H9 (cell line): ENCODE data around the gene RBM33. TPM values are rescaled to one million over a fixed set of nuclear protein-coding genes. Genes with fewer than 3 reads are reported as not detected.

ENCODE experiments used
- DNase-seq: peaks from one replicate; pipeline ENCODE4 v3.0.0-alpha.2; 2017
- H2AFZ ChIP-seq: one replicate; pipeline ENCODE4 v1.6.1; 2013; ENCODE audit warnings: mild to moderate bottlenecking, low read length, control low read depth, moderate library complexity
- H2AK5ac ChIP-seq: 2 replicates; pipeline ENCODE4 v1.6.1; 2013; ENCODE audit warnings: low read length, control low read depth, mixed read lengths; ENCODE audit not compliant: insufficient read length
- H2BK120ac ChIP-seq: one replicate; pipeline ENCODE4 v1.6.1; 2013; ENCODE audit warnings: low read depth, mild to moderate bottlenecking, low read length, control low read depth, inconsistent platforms; ENCODE audit not compliant: poor library complexity, severe bottlenecking
- H2BK12ac ChIP-seq: 2 replicates; pipeline ENCODE4 v1.6.1; 2013; ENCODE audit warnings: low read length, control low read depth, mixed read lengths, low read depth; ENCODE audit not compliant: insufficient read length
- H2BK15ac ChIP-seq: 2 replicates; pipeline ENCODE4 v1.6.1; 2013; ENCODE audit warnings: low read depth, low read length, control low read depth
- H2BK20ac ChIP-seq: one replicate; pipeline ENCODE4 v1.6.1; 2013; ENCODE audit warnings: low read depth, mild to moderate bottlenecking, low read length, control low read depth, inconsistent platforms; ENCODE audit not compliant: poor library complexity, severe bottlenecking
- H2BK5ac ChIP-seq: 2 replicates; pipeline ENCODE4 v1.6.1; 2013; ENCODE audit warnings: low read length, control low read depth, mixed read lengths; ENCODE audit not compliant: insufficient read length
- H3K14ac ChIP-seq: 2 replicates; pipeline ENCODE4 v1.6.1; 2013; ENCODE audit warnings: low read length, control low read depth; ENCODE audit not compliant: insufficient read depth
- H3K18ac ChIP-seq: 2 replicates; pipeline ENCODE4 v1.6.1; 2013; ENCODE audit warnings: low read depth, mild to moderate bottlenecking, mixed read lengths, low read length, control low read depth; ENCODE audit not compliant: insufficient read length
- H3K23ac ChIP-seq: 2 replicates; pipeline ENCODE4 v1.6.1; 2013; ENCODE audit warnings: low read length, control low read depth, mixed read lengths, low read depth; ENCODE audit not compliant: insufficient read length
- H3K23me2 ChIP-seq: 2 replicates; pipeline ENCODE4 v1.6.1; 2013; ENCODE audit warnings: low read depth, mild to moderate bottlenecking, mixed read lengths, low read length, control low read depth; ENCODE audit not compliant: insufficient read length, poor library complexity, severe bottlenecking
- H3K27ac ChIP-seq: 2 replicates; pipeline ENCODE4 v1.5.1; 2013; ENCODE audit warnings: low read length, control low read depth, mixed read lengths, low read depth; ENCODE audit not compliant: insufficient read length
- H3K27me3 ChIP-seq: 2 replicates; pipeline ENCODE4 v1.6.1; 2013; ENCODE audit warnings: low read length, control low read depth, inconsistent platforms; ENCODE audit not compliant: insufficient read depth
- H3K4ac ChIP-seq: 2 replicates; pipeline ENCODE4 v1.6.1; 2013; ENCODE audit warnings: low read depth, mild to moderate bottlenecking, control low read depth, inconsistent platforms, low read length, moderate library complexity
- H3K4me1 ChIP-seq: 2 replicates; pipeline ENCODE4 v1.6.1; 2013; ENCODE audit warnings: low read length, control low read depth, inconsistent platforms; ENCODE audit not compliant: insufficient read depth
- H3K4me2 ChIP-seq: 2 replicates; pipeline ENCODE4 v1.6.1; 2013; ENCODE audit warnings: low read length, control low read depth, mixed read lengths; ENCODE audit not compliant: insufficient read length, insufficient read depth
- H3K56ac ChIP-seq: 2 replicates; pipeline ENCODE4 v1.6.1; 2013; ENCODE audit warnings: low read depth, mild to moderate bottlenecking, mixed read lengths, low read length, control low read depth; ENCODE audit not compliant: insufficient read length
- H3K79me1 ChIP-seq: 2 replicates; pipeline ENCODE4 v1.6.1; 2013; ENCODE audit warnings: low read depth, mild to moderate bottlenecking, moderate library complexity, low read length, control low read depth, inconsistent platforms; ENCODE audit not compliant: insufficient read depth, poor library complexity, severe bottlenecking
- H3K79me2 ChIP-seq: 2 replicates; pipeline ENCODE4 v1.6.1; 2013; ENCODE audit warnings: low read length, control low read depth, inconsistent platforms; ENCODE audit not compliant: insufficient read depth
- H3K9ac ChIP-seq: 2 replicates; pipeline ENCODE4 v1.6.1; 2013; ENCODE audit warnings: low read length, control low read depth, mixed read lengths; ENCODE audit not compliant: insufficient read length; ENCODE audit errors: extremely low read depth
- H3K9me3 ChIP-seq: one replicate; pipeline ENCODE4 v1.6.1; 2013; ENCODE audit warnings: low read depth, low read length, inconsistent platforms; ENCODE audit not compliant: control insufficient read depth
- H3T11ph ChIP-seq: one replicate; pipeline ENCODE4 v1.6.1; 2013; ENCODE audit warnings: mild to moderate bottlenecking, low read length, control low read depth, inconsistent platforms
- H4K20me1 ChIP-seq: one replicate; pipeline ENCODE4 v1.6.1; 2013; ENCODE audit not compliant: control insufficient read depth, insufficient read length, insufficient read depth
- H4K5ac ChIP-seq: 2 replicates; pipeline ENCODE4 v1.6.1; 2013; ENCODE audit warnings: low read depth, mild to moderate bottlenecking, mixed read lengths, low read length, control low read depth; ENCODE audit not compliant: insufficient read length
- H4K8ac ChIP-seq: replicated peaks from 2 replicates; pipeline ENCODE4 v1.6.1; 2013; ENCODE audit warnings: low read length, control low read depth, mixed read lengths, low read depth; ENCODE audit not compliant: insufficient read length
- H4K91ac ChIP-seq: 2 replicates; pipeline ENCODE4 v1.6.1; 2013; ENCODE audit warnings: low read depth, mild to moderate bottlenecking, moderate library complexity, mixed read lengths, low read length, control low read depth; ENCODE audit not compliant: insufficient read length
- H3K27ac Mint-ChIP-seq, 3 experiments: 2 replicates in 2 of 3; 3 replicates in 1 of 3; pipeline ENCODE4 v1.8.0; 2020 to 2021; ENCODE audit warnings: mixed read lengths in 3 of 3, mild to moderate bottlenecking in 1 of 3, moderate library complexity in 1 of 3
- H3K27me3 Mint-ChIP-seq: 2 replicates; pipeline ENCODE4 v1.8.0; 2021; ENCODE audit warnings: low read depth, mild to moderate bottlenecking, moderate library complexity, mixed read lengths
- H3K36me3 Mint-ChIP-seq, 3 experiments: 2 replicates in 2 of 3; 3 replicates in 1 of 3; pipeline ENCODE4 v1.8.0; 2020 to 2021; ENCODE audit warnings: low read depth in 3 of 3, mixed read lengths in 3 of 3; ENCODE audit not compliant: insufficient read depth in 1 of 3
- H3K4me1 Mint-ChIP-seq, 2 experiments: 2 replicates each; pipeline ENCODE4 v1.8.0; 2020; ENCODE audit warnings: mixed read lengths in 2 of 2
- H3K4me3 Mint-ChIP-seq, 2 experiments: 2 replicates in 1 of 2; 3 replicates in 1 of 2; pipeline ENCODE4 v1.8.0; 2020 to 2021; ENCODE audit warnings: mild to moderate bottlenecking in 2 of 2, mixed read lengths in 2 of 2, moderate library complexity in 1 of 2
- H3K9me3 Mint-ChIP-seq, 2 experiments: 2 replicates in 1 of 2; 3 replicates in 1 of 2; pipeline ENCODE4 v1.8.0; 2020; ENCODE audit warnings: mild to moderate bottlenecking in 2 of 2, mixed read lengths in 2 of 2, moderate library complexity in 1 of 2
- WGBS: extraction: QIAGEN DNeasy Blood & Tissue Kit; methylation state at CpG from one replicate; pipeline ENCODE4 v1.1.7; 2013; ENCODE audit warnings: missing lambda C conversion rate, low lambda C conversion rate, mixed read lengths; ENCODE audit not compliant: insufficient read length; ENCODE audit errors: extremely low coverage; 5-methylcytosine and 5-hydroxymethylcytosine counted together
- total RNA-seq: library from RNA; stranded (reverse); gene quantifications from 2 replicates; pipeline ENCODE4 v1.2.1, GENCODE V29; 2021
- TF ChIP-seq, protein P1 (sequence below): fragments of 200-600 bp; sonication (generic); conservative IDR thresholded peaks from 3 replicates; pipeline ENCODE4 v1.8.0; 2021; ENCODE audit warnings: antibody characterized with exemption, mild to moderate bottlenecking

The RBM33 gene
- total RNA-seq, 1 experiment from 2014 or later: 71.3 TPM

DNA sequence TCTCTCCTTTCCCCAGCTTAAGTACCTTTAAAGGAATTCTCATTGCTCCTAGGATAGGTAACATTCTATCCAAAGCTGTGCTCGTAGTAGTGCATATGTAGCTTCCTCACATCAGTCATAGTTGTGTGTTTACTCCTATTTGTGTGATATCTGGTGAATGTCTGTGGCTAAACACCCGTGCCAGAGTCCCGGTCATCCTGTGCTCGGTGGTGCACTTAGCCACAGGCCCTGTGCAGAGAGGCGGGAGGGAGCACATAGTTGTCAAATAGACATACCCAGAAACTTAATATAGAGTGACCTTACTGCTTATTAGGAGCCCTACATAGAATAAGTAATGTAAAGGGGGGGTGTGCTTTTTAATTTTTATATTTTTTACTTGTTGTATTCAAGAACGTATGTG is 76.6 kb downstream of the RBM33 start:
- WGBS: no CpG with 5 or more reads among the region's 6 CpGs
- H4K8ac ChIP-seq: no peak overlapping the region
- H3K18ac ChIP-seq: no peak overlapping the region
- no peak overlapping the region for H3K4me2 ChIP-seq
- H3K23me2 ChIP-seq: no peaks in the 10 kb centered on the region
- H3K79me1 ChIP-seq: no peaks in the 10 kb centered on the region
- no peak overlapping the region for H3K4me3 Mint-ChIP-seq
- H3K27me3 ChIP-seq: no peaks in the 10 kb centered on the region
- peaks cover 2 to 5% of the 10 kb centered on the region in 2 experiments; a peak in 1 of 4 replicates for H3K4me1 Mint-ChIP-seq
- H3K9me3 Mint-ChIP-seq: no peaks in the 10 kb centered on the region
- no peak overlapping the region for H2BK20ac ChIP-seq
- no peak overlapping the region for H3K4ac ChIP-seq
- peaks cover 10 to 20% (median 16%) of the 10 kb centered on the region in 3 experiments; a peak in 6 of 7 replicates for H3K36me3 Mint-ChIP-seq
- H3K4me1 ChIP-seq: no peaks in the 10 kb centered on the region
- H3K9me3 ChIP-seq: no peaks in the 10 kb centered on the region
- TF ChIP-seq, protein P1, sequence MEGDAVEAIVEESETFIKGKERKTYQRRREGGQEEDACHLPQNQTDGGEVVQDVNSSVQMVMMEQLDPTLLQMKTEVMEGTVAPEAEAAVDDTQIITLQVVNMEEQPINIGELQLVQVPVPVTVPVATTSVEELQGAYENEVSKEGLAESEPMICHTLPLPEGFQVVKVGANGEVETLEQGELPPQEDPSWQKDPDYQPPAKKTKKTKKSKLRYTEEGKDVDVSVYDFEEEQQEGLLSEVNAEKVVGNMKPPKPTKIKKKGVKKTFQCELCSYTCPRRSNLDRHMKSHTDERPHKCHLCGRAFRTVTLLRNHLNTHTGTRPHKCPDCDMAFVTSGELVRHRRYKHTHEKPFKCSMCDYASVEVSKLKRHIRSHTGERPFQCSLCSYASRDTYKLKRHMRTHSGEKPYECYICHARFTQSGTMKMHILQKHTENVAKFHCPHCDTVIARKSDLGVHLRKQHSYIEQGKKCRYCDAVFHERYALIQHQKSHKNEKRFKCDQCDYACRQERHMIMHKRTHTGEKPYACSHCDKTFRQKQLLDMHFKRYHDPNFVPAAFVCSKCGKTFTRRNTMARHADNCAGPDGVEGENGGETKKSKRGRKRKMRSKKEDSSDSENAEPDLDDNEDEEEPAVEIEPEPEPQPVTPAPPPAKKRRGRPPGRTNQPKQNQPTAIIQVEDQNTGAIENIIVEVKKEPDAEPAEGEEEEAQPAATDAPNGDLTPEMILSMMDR: no peak
- no peak overlapping the region for H2AFZ ChIP-seq
- H4K5ac ChIP-seq: no peak overlapping the region
- no peak overlapping the region for H3K9ac ChIP-seq
- H2BK5ac ChIP-seq: no peak overlapping the region
- H3K27ac ChIP-seq: no peak overlapping the region
- H3T11ph ChIP-seq: no peak overlapping the region
- H4K91ac ChIP-seq: no peak overlapping the region
- peaks cover 2% of the 10 kb centered on the region; the same call in 1 of the 2 replicates for H3K79me2 ChIP-seq
- no peak overlapping the region for H2AK5ac ChIP-seq
- H3K56ac ChIP-seq: no peak overlapping the region
- H4K20me1 ChIP-seq: no peaks in the 10 kb centered on the region
- no peaks in the 10 kb centered on the region for H3K27me3 Mint-ChIP-seq
- H3K23ac ChIP-seq: no peak overlapping the region
- no peak for DNase-seq
- no peak overlapping the region for H2BK12ac ChIP-seq
- no peak overlapping the region for H3K27ac Mint-ChIP-seq
- no peak overlapping the region for H3K14ac ChIP-seq
- no peak overlapping the region for H2BK15ac ChIP-seq
- H2BK120ac ChIP-seq: no peak overlapping the region
